ENCODE results near the gene HOXA6.
A peak's percentile ranks its signal among the peaks of the same experiment; 100 is the strongest.

DNA sequence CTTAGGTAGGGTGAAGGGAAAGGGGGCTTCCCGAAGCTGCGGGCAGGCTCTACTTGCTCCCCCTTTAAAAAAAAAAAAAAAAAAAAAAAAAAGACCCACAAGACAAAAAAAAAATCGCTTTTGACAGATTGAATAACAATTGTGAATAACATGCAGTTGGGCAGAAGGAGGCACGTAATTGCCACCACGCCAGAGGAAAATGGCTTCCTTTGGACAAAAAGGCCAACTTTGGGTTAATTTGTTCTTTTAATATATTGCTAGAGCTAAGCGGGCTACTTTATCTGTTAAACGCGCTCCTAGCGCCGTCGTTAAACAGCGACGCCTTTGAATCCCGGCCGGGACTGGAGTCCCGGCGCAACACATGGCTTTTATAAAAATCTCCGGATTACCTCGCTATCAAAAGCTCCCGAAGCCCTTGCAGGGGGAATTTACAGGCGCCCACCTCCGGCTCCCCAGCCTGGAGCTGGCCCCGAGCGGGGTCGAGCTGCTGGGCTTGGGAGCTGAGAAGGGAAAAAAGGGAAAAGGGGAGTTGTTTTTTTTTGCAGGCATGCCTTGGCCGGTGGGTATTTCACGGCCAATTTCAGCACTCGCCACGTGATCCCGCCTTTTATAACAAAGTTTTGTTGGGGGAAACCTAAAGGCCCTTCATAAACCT, 36.2 kb upstream of the HOXA6 start:
- TF ChIP-seq SIN3A (IDR thresholded peaks at IDR 0.05; ENCODE audit: low read depth) (no peak), CTCF (IDR thresholded peaks at IDR 0.05 in 2 of 3, conservative IDR thresholded peaks at IDR 0.05 in 1 of 3; ENCODE audit: borderline replicate concordance in 1 of 3, insufficient read depth in 1 of 3, low read depth in 2 of 3, low read length in 2 of 3) (no peak), FOSL1 (IDR thresholded peaks at IDR 0.05; ENCODE audit: low read depth) (no peak), POLR2AphosphoS5 (IDR thresholded peaks at IDR 0.05; ENCODE audit: low read depth, low read length) (no peak), ATF3 (IDR thresholded peaks at IDR 0.05) (no peak), POLR2A (IDR thresholded peaks at IDR 0.05; ENCODE audit: borderline replicate concordance, extremely low read depth, insufficient read depth, insufficient read length) (no peak), EZH2 (IDR thresholded peaks at IDR 0.05) (no peak), YY1 (IDR thresholded peaks at IDR 0.05; ENCODE audit: extremely low read depth, insufficient replicate concordance, low read depth, low read length) (no peak), SRF (IDR thresholded peaks at IDR 0.05; ENCODE audit: low read depth) (no peak), JUND (IDR thresholded peaks at IDR 0.05) (no peak), EGR1 (IDR thresholded peaks at IDR 0.05; ENCODE audit: low read depth) (no peak)
- TF ChIP-seq, protein P1, sequence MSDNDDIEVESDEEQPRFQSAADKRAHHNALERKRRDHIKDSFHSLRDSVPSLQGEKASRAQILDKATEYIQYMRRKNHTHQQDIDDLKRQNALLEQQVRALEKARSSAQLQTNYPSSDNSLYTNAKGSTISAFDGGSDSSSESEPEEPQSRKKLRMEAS (IDR thresholded peaks at IDR 0.05) = peak; percentile 56

All from HCT116 (cell line).